SJCRH30 (cell line): ENCODE results near the gene ATF6B. TPM values are rescaled to one million over a fixed set of nuclear protein-coding genes. Genes with fewer than 3 reads are reported as not detected.

Experiments
- total RNA-seq: library from RNA; depleted of rRNA; stranded (reverse); fragments of >200 nt; shearing (Covaris generic); gene quantifications from 2 replicates; pipeline ENCODE4 v1.2.3, GENCODE V29; 2014; rRNA removed

Gene ATF6B
- total RNA-seq, 1 experiment from 2014 or later: 33.0 TPM

Other genes with a start within 250 kb of the ATF6B start
- gene SLC44A4, start 249.2 kb downstream of the ATF6B start, total RNA-seq: 0.12 TPM in 1 of 2 replicates, not detected in the other
- gene EHMT2, start 230.5 kb downstream of the ATF6B start, total RNA-seq: 42.1 and 48.4 TPM in 2 replicates
- gene ZBTB12, start 226.2 kb downstream of the ATF6B start, total RNA-seq: 4.8 and 5.4 TPM in 2 replicates
- gene C2, start 200.5 kb downstream of the ATF6B start, total RNA-seq: 1.2 and 1.5 TPM in 2 replicates
- not detected in 2 replicates for gene CFB, start 182.2 kb downstream of the ATF6B start, total RNA-seq
- gene NELFE, start 169.3 kb downstream of the ATF6B start, total RNA-seq: 66.3 and 70.1 TPM in 2 replicates
- 27.3 and 37.4 TPM in 2 replicates for gene SKIC2, start 169.1 kb downstream of the ATF6B start, total RNA-seq
- gene DXO, start 156.1 kb downstream of the ATF6B start, total RNA-seq: 13.8 and 17.8 TPM in 2 replicates
- 0.81 and 2.5 TPM in 2 replicates for gene C4A, start 146.2 kb downstream of the ATF6B start, total RNA-seq
- 1.2 and 1.8 TPM in 2 replicates for gene C4B, start 113.5 kb downstream of the ATF6B start, total RNA-seq
- gene CYP21A2, start 89.8 kb downstream of the ATF6B start, total RNA-seq: 0.08 TPM in 1 of 2 replicates, not detected in the other
- gene TNXB, start 18.9 kb downstream of the ATF6B start, total RNA-seq: 1.6 and 3.3 TPM in 2 replicates
- 8.2 and 8.7 TPM in 2 replicates for gene FKBPL, start 2.0 kb upstream of the ATF6B start, total RNA-seq
- gene PRRT1, start 23.7 kb upstream of the ATF6B start, total RNA-seq: 0.25 and 0.30 TPM in 2 replicates
- gene PPT2, start 25.9 kb upstream of the ATF6B start, total RNA-seq: 120 and 150 TPM in 2 replicates
- 6.4 and 8.8 TPM in 2 replicates for gene EGFL8, start 36.3 kb upstream of the ATF6B start, total RNA-seq
- gene AGPAT1, start 47.8 kb upstream of the ATF6B start, total RNA-seq: 66.1 and 70.3 TPM in 2 replicates
- 60.0 and 63.7 TPM in 2 replicates for gene RNF5, start 50.2 kb upstream of the ATF6B start, total RNA-seq
- 0.71 and 1.4 TPM in 2 replicates for gene AGER, start 56.0 kb upstream of the ATF6B start, total RNA-seq
- gene PBX2, start 62.0 kb upstream of the ATF6B start, total RNA-seq: 39.4 and 41.7 TPM in 2 replicates
- 2.8 and 3.6 TPM in 2 replicates for gene GPSM3, start 64.4 kb upstream of the ATF6B start, total RNA-seq
- 4.1 and 4.9 TPM in 2 replicates for gene NOTCH4, start 95.8 kb upstream of the ATF6B start, total RNA-seq
- gene TSBP1, start 243.7 kb upstream of the ATF6B start, total RNA-seq: not detected in 2 replicates